IPS-18c (cell line): ENCODE results near the gene HPCAL1.

ENCODE experiments used
- H3K4me3 ChIP-seq: 2 replicates; pipeline ENCODE4 v1.7.0; 2013; ENCODE audit warnings: low read depth, mild to moderate bottlenecking, low read length, moderate library complexity; ENCODE audit not compliant: insufficient read depth
- H3K9me3 ChIP-seq: one replicate; pipeline ENCODE4 v1.6.1; 2013; ENCODE audit warnings: mild to moderate bottlenecking, low read length, moderate library complexity; ENCODE audit not compliant: control insufficient read depth, insufficient read depth

HPCAL1 gene

GRCh38 chr2:10392951-10393639 lies 90.4 kb downstream of the HPCAL1 start:
- no peaks in the 10 kb centered on the region for H3K9me3 ChIP-seq
- H3K4me3 ChIP-seq = no peak overlapping the region

- no peaks in the 10 kb centered on the region for H3K9me3 ChIP-seq
- no peak overlapping the region for H3K4me3 ChIP-seq
Observed at GRCh38 chr2:10393640-10393982, 90.9 kb downstream of the HPCAL1 start.

GRCh38 chr2:10395893-10396292 lies 93.2 kb downstream of the HPCAL1 start:
- H3K9me3 ChIP-seq = peaks cover 2% of the 10 kb centered on the region
- H3K4me3 ChIP-seq = no peak overlapping the region

GRCh38 chr2:10396464-10396863 lies 93.8 kb downstream of the HPCAL1 start:
- Histone ChIP-seq H3K9me3 (peaks cover 2% of the 10 kb centered on the region), H3K4me3 (no peak overlapping the region)

- Histone ChIP-seq H3K9me3 (peaks cover 2% of the 10 kb centered on the region), H3K4me3 (no peak overlapping the region)
Observed at GRCh38 chr2:10397297-10397875, 94.7 kb downstream of the HPCAL1 start.

- H3K4me3 ChIP-seq = no peak overlapping the region
- peaks cover 2% of the 10 kb centered on the region for H3K9me3 ChIP-seq
Observed at GRCh38 chr2:10397878-10398277, 95.2 kb downstream of the HPCAL1 start.

GRCh38 chr2:10398496-10398895 lies 95.8 kb downstream of the HPCAL1 start:
- H3K9me3 ChIP-seq = peaks cover 2% of the 10 kb centered on the region

GRCh38 chr2:10399358-10399757 lies 96.7 kb downstream of the HPCAL1 start:
- Histone ChIP-seq H3K9me3 (peaks cover 2% of the 10 kb centered on the region), H3K4me3 (no peak overlapping the region)

More at GRCh38 chr2:10398496-10398895, 95.8 kb downstream of the HPCAL1 start:
- no peak overlapping the region for H3K4me3 ChIP-seq

- Histone ChIP-seq H3K4me3 (no peak overlapping the region), H3K9me3 (peaks cover 2% of the 10 kb centered on the region)
Observed at GRCh38 chr2:10400002-10400401, 97.3 kb downstream of the HPCAL1 start.

- Histone ChIP-seq H3K4me3 (no peak overlapping the region), H3K9me3 (peaks cover 2% of the 10 kb centered on the region)
Observed at GRCh38 chr2:10400568-10400977, 97.9 kb downstream of the HPCAL1 start.

- Histone ChIP-seq H3K9me3 (peaks cover 2% of the 10 kb centered on the region), H3K4me3 (no peak overlapping the region)
Observed at GRCh38 chr2:10400978-10401951, 98.6 kb downstream of the HPCAL1 start.

GRCh38 chr2:10402062-10402585 lies 99.4 kb downstream of the HPCAL1 start:
- Histone ChIP-seq H3K9me3 (peaks cover 2% of the 10 kb centered on the region), H3K4me3 (no peak overlapping the region)

- H3K9me3 ChIP-seq = peaks cover 2% of the 10 kb centered on the region
Observed at GRCh38 chr2:10402653-10403215, 100.0 kb downstream of the HPCAL1 start.

GRCh38 chr2:10404324-10405143 lies 101.8 kb downstream of the HPCAL1 start:
- peaks cover 2% of the 10 kb centered on the region for H3K9me3 ChIP-seq
- no peak overlapping the region for H3K4me3 ChIP-seq

More at GRCh38 chr2:10402653-10403215, 100.0 kb downstream of the HPCAL1 start:
- H3K4me3 ChIP-seq = no peak overlapping the region

- H3K4me3 ChIP-seq = no peak overlapping the region
- H3K9me3 ChIP-seq = no peaks in the 10 kb centered on the region
Observed at GRCh38 chr2:10405448-10405847, 102.7 kb downstream of the HPCAL1 start.

GRCh38 chr2:10406016-10406415 lies 103.3 kb downstream of the HPCAL1 start:
- H3K4me3 ChIP-seq = no peak overlapping the region

More at GRCh38 chr2:10406016-10406415, 103.3 kb downstream of the HPCAL1 start:
- no peaks in the 10 kb centered on the region for H3K9me3 ChIP-seq
